HepG2 (cell line): ENCODE measurements around the gene OXSM. TPM values are rescaled to one million over a fixed set of nuclear protein-coding genes. Genes with fewer than 3 reads are reported as not detected.

ENCODE experiments used
- ATAC-seq: fragments of 200-7000 bp; cut with Tn5 transposase; 3 replicates; pipeline ENCODE4 v1.9.1; 2020; ENCODE audit warnings: mild to moderate bottlenecking, moderate library complexity
- BruUV-seq: library from RNA; stranded (reverse); fragments of 400-500 nt; replicated peaks from 2 replicates; lab custom pipeline; 2021; lab: Mats Ljungman, UMichigan
- CTCF ChIA-PET: fragments of 300-600 bp; formaldehyde crosslinking; extraction: SDS; loops from one replicate; lab custom pipeline; 2021; ENCODE audit warnings: low total read pairs, inconsistent platforms, low intra/inter-chr PET ratio; lab: Yijun Ruan, JAX
- POLR2A ChIA-PET: fragments of 350-600 bp; sonication (Branson Sonifier 250); formaldehyde crosslinking; loops from one replicate; lab custom pipeline; 2020; ENCODE audit warnings: antibody characterized with exemption, inconsistent platforms; lab: Yijun Ruan, JAX
- DNase-seq: peaks from one replicate; pipeline ENCODE4 v3.0.0-alpha.2; 2015; ENCODE audit warnings: low spot score
- FAIRE-seq: peaks from 3 replicates; lab custom pipeline; 2011; peaks lifted over from hg19 to GRCh38; lab: Jason Lieb, UNC
- H2AFZ ChIP-seq: one replicate; pipeline ENCODE4 v1.6.1; 2011; ENCODE audit warnings: low read length, inconsistent platforms
- H3K27ac ChIP-seq: fragments of 300-600 bp; 3 replicates; pipeline ENCODE4 v1.8.0; 2011; ENCODE audit warnings: mixed run types, mild to moderate bottlenecking, mixed read lengths, low read length, inconsistent platforms; ENCODE audit not compliant: insufficient read depth; ENCODE audit errors: extremely low read length
- H3K27me3 ChIP-seq, 2 experiments: fragments of 200-600 bp in 1 of 2; 2 replicates in 1 of 2; 3 replicates in 1 of 2; pipeline versions ENCODE4 v1.6.0 to v1.8.0; 2011; ENCODE audit warnings: low read length in 2 of 2, mild to moderate bottlenecking in 2 of 2, moderate library complexity in 2 of 2, inconsistent platforms in 1 of 2; ENCODE audit not compliant: insufficient read depth in 2 of 2, control insufficient read depth in 1 of 2
- H3K36me3 ChIP-seq, 2 experiments: fragments of 200-600 bp in 1 of 2; replicated peaks in 1 of 2; 2 replicates in 1 of 2; 3 replicates in 1 of 2; pipeline versions ENCODE4 v1.5.1 to v1.8.0; 2011; ENCODE audit warnings: low read length in 2 of 2, inconsistent platforms in 1 of 2; ENCODE audit not compliant: insufficient read depth in 2 of 2, control insufficient read depth in 1 of 2
- H3K4me1 ChIP-seq: 2 replicates; pipeline ENCODE4 v1.5.1; 2012; ENCODE audit warnings: low read length, inconsistent platforms; ENCODE audit not compliant: insufficient read depth
- H3K4me2 ChIP-seq: 2 replicates; pipeline ENCODE4 v1.6.0; 2011; ENCODE audit warnings: low read depth, low read length, inconsistent platforms
- H3K4me3 ChIP-seq, 3 experiments: fragments of 200-600 bp in 1 of 3; sonication (generic), shearing (Covaris generic) in 1 of 3; replicated peaks in 1 of 3; 2 replicates each; pipeline ENCODE4 v1.5.1; 2011 to 2016; ENCODE audit warnings: low read length in 3 of 3, inconsistent platforms in 2 of 3, low read depth in 2 of 3, mild to moderate bottlenecking in 2 of 3, control low read depth in 1 of 3, mixed read lengths in 1 of 3; ENCODE audit not compliant: insufficient read depth in 1 of 3
- H3K79me2 ChIP-seq: one replicate; pipeline ENCODE4 v1.6.1; 2011; ENCODE audit warnings: low read length, inconsistent platforms; ENCODE audit not compliant: insufficient read depth
- H3K9ac ChIP-seq: 2 replicates; pipeline ENCODE4 v1.6.0; 2011; ENCODE audit warnings: mild to moderate bottlenecking, low read depth, low read length, inconsistent platforms; ENCODE audit not compliant: insufficient read depth
- H3K9me3 ChIP-seq: 2 replicates; pipeline ENCODE4 v1.5.1; 2012; ENCODE audit warnings: mild to moderate bottlenecking, low read length
- H4K20me1 ChIP-seq: 2 replicates; pipeline ENCODE4 v1.6.0; 2011; ENCODE audit warnings: inconsistent platforms, mild to moderate bottlenecking, low read length, moderate library complexity; ENCODE audit not compliant: insufficient read depth
- FOSL2 ChIP-seq: sonication (generic); formaldehyde crosslinking; IDR thresholded peaks from 2 replicates; pipeline ENCODE4 v1.4.0; 2020; ENCODE audit warnings: missing genetic modification reagents
- HCFC1 ChIP-seq: fragments of 150-350 bp; IDR thresholded peaks from 2 replicates; pipeline ENCODE4 v1.6.1; 2014; ENCODE audit warnings: low read depth, low read length
- HDAC6 ChIP-seq: fragments of 200-600 bp; sonication (generic); IDR thresholded peaks from 2 replicates; pipeline ENCODE4 v1.7.0; 2017; ENCODE audit warnings: mild to moderate bottlenecking, antibody characterized with exemption, low read length, low read depth
- NFKBIZ ChIP-seq: IDR thresholded peaks from 2 replicates; pipeline ENCODE4 v1.6.1; 2018; ENCODE audit warnings: missing genetic modification reagents, missing compliant biosample characterization
- PRMT3 ChIP-seq: sonication (generic); formaldehyde crosslinking; IDR thresholded peaks from 2 replicates; pipeline ENCODE4 v1.8.1; 2022; ENCODE audit warnings: low read depth, mild to moderate bottlenecking, moderate library complexity, missing genetic modification reagents, borderline replicate concordance
- RBM22 ChIP-seq: fragments of 200-400 bp; formaldehyde crosslinking; optimal IDR thresholded peaks from 2 replicates; pipeline ENCODE3; 2017; ENCODE audit warnings: mild to moderate bottlenecking, low read length, moderate library complexity
- SIX4 ChIP-seq: sonication (generic); formaldehyde crosslinking; IDR thresholded peaks from 2 replicates; pipeline ENCODE4 v1.4.0; 2020; ENCODE audit warnings: missing genetic modification reagents
- SNAPC2 ChIP-seq: sonication (generic); formaldehyde crosslinking; IDR thresholded peaks from 2 replicates; pipeline ENCODE4 v1.8.1; 2022; ENCODE audit warnings: mild to moderate bottlenecking, missing genetic modification reagents
- ZBTB7B ChIP-seq: sonication (generic); formaldehyde crosslinking; IDR thresholded peaks from 2 replicates; pipeline ENCODE4 v1.4.0; 2020; ENCODE audit warnings: missing genetic modification reagents
- ZNF30 ChIP-seq: sonication (generic); formaldehyde crosslinking; IDR thresholded peaks from 2 replicates; pipeline ENCODE4 v1.5.0; 2020; ENCODE audit warnings: mild to moderate bottlenecking, missing genetic modification reagents
- ZNF501 ChIP-seq: sonication (generic); formaldehyde crosslinking; IDR thresholded peaks from 2 replicates; pipeline ENCODE4 v1.5.1; 2020; ENCODE audit warnings: mild to moderate bottlenecking, moderate library complexity, missing genetic modification reagents
- ZNF558 ChIP-seq: sonication (generic); formaldehyde crosslinking; IDR thresholded peaks from 2 replicates; pipeline ENCODE4 v1.9.0; 2022; ENCODE audit warnings: mild to moderate bottlenecking, missing genetic modification reagents, borderline replicate concordance
- ZNF777 ChIP-seq: sonication (generic); formaldehyde crosslinking; IDR thresholded peaks from 2 replicates; pipeline ENCODE4 v1.4.0; 2020; ENCODE audit warnings: missing genetic modification reagents
- WGBS: methylation state at CpG from one replicate; pipeline ENCODE4 v1.1.6; 2017; ENCODE audit warnings: low lambda C conversion rate; 5-methylcytosine and 5-hydroxymethylcytosine counted together
- in situ Hi-C: cut with HindIII; loops from 2 replicates; pipeline ENCODE4 v1.10.0; 2017; ENCODE audit warnings: low pct_unique_long_range_greater_than_20kb; ENCODE audit not compliant: extremely low pct_ligation_motif_present
- intact Hi-C: fragments of 100-400 bp; cut with micrococcal nuclease; formaldehyde crosslinking; loops from one replicate; pipeline ENCODE4 v1.10.0; 2022; ENCODE audit not compliant: unreplicated experiment
- polyA plus RNA-seq, 8 experiments: library from polyadenylated mRNA; depleted of rRNA in 3 of 8; stranded (reverse) in 7 of 8; unstranded in 1 of 8; fragments of >200 nt; fragmentation: Illumina TruSeq in 4 of 8; extraction: Trizol in 4 of 8; gene quantifications; 2 replicates each; pipeline versions ENCODE4 v1.2.1 to v1.2.3, GENCODE V29; 2011 to 2016; ENCODE audit warnings: low read depth in 4 of 8, missing spikeins in 1 of 8, mixed read lengths in 1 of 8; ENCODE audit not compliant: insufficient read depth in 1 of 8
- total RNA-seq, 5 experiments: library from RNA; depleted of rRNA; stranded (reverse); fragments of >200 nt; fragmentation: Illumina TruSeq; extraction: Trizol; gene quantifications; 2 replicates each; pipeline ENCODE4 v1.2.3, GENCODE V29; 2016; ENCODE audit warnings: low read depth in 1 of 5
- TF ChIP-seq, protein P1 (sequence below), 2 experiments: sonication (generic) in 1 of 2; formaldehyde crosslinking in 1 of 2; IDR thresholded peaks; 2 replicates each; pipeline versions ENCODE4 v1.4.0 to v1.6.1; 2016 to 2020; ENCODE audit warnings: borderline replicate concordance in 1 of 2, low read depth in 1 of 2, mild to moderate bottlenecking in 1 of 2, missing genetic modification reagents in 1 of 2
- TF ChIP-seq, protein P2 (sequence below): sonication (generic); formaldehyde crosslinking; conservative IDR thresholded peaks from 2 replicates; pipeline ENCODE4 v1.8.1; 2023; ENCODE audit warnings: missing genetic modification reagents

The OXSM gene
- total and polyA plus RNA-seq, 2 of the 13 experiments (the other 11 are each of a cell fraction or from before 2014, with no cell fraction given) = 18.2 to 34.4 TPM

DNA sequence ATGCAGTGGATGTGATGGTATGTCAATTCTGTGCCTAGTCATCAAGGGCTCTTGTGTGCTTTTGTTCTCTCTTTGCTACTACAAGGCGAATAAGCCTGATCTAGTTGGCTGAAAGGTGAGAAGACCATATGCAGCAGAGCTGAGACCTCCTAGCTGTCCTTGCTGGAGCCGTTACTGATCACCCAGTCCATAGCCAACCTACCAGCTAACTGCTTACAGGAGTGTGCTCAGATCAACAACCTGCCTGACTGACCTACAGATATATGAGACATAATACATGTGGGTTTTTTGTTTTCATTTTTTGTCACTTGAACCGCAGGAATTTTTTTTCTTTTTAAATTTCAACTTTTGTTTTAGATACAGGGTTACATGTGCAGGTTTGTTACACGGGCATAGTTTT lies 22.8 kb downstream of the OXSM start:
- FAIRE-seq (no peak), ATAC-seq (no peak; the same call in 2 of the 3 replicates)
- Histone ChIP-seq H3K27me3 (no peaks in the 10 kb centered on the region), H2AFZ (no peak overlapping the region), H3K9ac (no peak overlapping the region), H3K27ac (no peak overlapping the region), H3K4me1 (no peaks in the 10 kb centered on the region), H3K36me3 (no peaks in the 10 kb centered on the region), H3K9me3 (no peaks in the 10 kb centered on the region), H4K20me1 (no peaks in the 10 kb centered on the region), H3K79me2 (no peaks in the 10 kb centered on the region)
- intact Hi-C loops = no loop called here
- no TSS peak for BruUV-seq
- in situ Hi-C loops = no loop called here
- CTCF ChIA-PET = no interaction called here
- WGBS = 43% methylated on average over 4 of the region's 4 CpGs
- TF ChIP-seq NFKBIZ (CRISPR knock-in tag) = no peak
- no peak for TF ChIP-seq ZNF30
- TF ChIP-seq, all 625 proteins: peak for 0
- H3K4me2 ChIP-seq = no peak overlapping the region
- DNase-seq = no peak
- no peak overlapping the region for H3K4me3 ChIP-seq
- POLR2A ChIA-PET = no interaction called here

DNA sequence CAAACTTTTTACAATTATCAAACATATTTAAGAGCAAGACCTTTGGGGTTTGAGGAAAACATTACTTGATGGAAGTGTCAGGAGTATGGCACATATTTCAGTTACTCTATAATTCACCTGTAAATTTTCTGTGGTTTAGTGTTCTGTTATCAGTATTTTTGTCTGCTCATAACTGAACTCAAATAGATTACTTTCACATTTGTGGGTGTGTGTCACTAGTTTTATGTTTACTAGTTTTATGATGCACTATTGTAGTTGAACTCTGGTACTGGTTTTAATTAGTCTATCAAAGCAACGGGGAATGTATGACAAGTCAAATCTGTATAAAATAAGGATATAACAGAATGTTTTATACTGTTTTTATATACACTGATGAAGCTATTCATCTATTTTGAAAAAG lies 27.2 kb downstream of the OXSM start:
- intact Hi-C loops = no loop called here
- 0% methylated on average over 1 of the region's 1 CpG for WGBS
- FAIRE-seq = no peak
- Histone ChIP-seq H4K20me1 (no peaks in the 10 kb centered on the region), H3K9ac (no peak overlapping the region), H3K4me2 (no peak overlapping the region), H3K27me3 (no peaks in the 10 kb centered on the region), H3K4me3 (no peak overlapping the region), H3K36me3 (no peaks in the 10 kb centered on the region), H3K27ac (no peak overlapping the region), H3K9me3 (no peaks in the 10 kb centered on the region), H3K79me2 (no peaks in the 10 kb centered on the region), H2AFZ (no peak overlapping the region), H3K4me1 (no peaks in the 10 kb centered on the region)
- no TSS peak for BruUV-seq
- ChIA-PET POLR2A (no interaction called here), CTCF (no interaction called here)
- DNase-seq = no peak
- in situ Hi-C loops = no loop called here
- no peak for ATAC-seq
- TF ChIP-seq ZNF777 (CRISPR knock-in tag) = no peak
- TF ChIP-seq, protein P1, sequence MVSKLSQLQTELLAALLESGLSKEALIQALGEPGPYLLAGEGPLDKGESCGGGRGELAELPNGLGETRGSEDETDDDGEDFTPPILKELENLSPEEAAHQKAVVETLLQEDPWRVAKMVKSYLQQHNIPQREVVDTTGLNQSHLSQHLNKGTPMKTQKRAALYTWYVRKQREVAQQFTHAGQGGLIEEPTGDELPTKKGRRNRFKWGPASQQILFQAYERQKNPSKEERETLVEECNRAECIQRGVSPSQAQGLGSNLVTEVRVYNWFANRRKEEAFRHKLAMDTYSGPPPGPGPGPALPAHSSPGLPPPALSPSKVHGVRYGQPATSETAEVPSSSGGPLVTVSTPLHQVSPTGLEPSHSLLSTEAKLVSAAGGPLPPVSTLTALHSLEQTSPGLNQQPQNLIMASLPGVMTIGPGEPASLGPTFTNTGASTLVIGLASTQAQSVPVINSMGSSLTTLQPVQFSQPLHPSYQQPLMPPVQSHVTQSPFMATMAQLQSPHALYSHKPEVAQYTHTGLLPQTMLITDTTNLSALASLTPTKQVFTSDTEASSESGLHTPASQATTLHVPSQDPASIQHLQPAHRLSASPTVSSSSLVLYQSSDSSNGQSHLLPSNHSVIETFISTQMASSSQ (IDR thresholded peaks at IDR 0.05; ENCODE audit: low read depth) = no peak
- TF ChIP-seq, protein P1 (CRISPR knock-in tag; IDR thresholded peaks at IDR 0.05; ENCODE audit: borderline replicate concordance) = no peak
- no peak for TF ChIP-seq PRMT3
- no peak for TF ChIP-seq SNAPC2 (CRISPR knock-in tag)
- TF ChIP-seq RBM22 = no peak
- TF ChIP-seq SIX4 (CRISPR knock-in tag) = no peak
- TF ChIP-seq HCFC1 = no peak
- no peak for TF ChIP-seq ZBTB7B
- TF ChIP-seq FOSL2 (CRISPR knock-in tag) = no peak
- TF ChIP-seq, protein P2, sequence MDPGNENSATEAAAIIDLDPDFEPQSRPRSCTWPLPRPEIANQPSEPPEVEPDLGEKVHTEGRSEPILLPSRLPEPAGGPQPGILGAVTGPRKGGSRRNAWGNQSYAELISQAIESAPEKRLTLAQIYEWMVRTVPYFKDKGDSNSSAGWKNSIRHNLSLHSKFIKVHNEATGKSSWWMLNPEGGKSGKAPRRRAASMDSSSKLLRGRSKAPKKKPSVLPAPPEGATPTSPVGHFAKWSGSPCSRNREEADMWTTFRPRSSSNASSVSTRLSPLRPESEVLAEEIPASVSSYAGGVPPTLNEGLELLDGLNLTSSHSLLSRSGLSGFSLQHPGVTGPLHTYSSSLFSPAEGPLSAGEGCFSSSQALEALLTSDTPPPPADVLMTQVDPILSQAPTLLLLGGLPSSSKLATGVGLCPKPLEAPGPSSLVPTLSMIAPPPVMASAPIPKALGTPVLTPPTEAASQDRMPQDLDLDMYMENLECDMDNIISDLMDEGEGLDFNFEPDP (CRISPR knock-in tag) = no peak
- TF ChIP-seq ZNF501 (CRISPR knock-in tag) = no peak
- no peak for TF ChIP-seq HDAC6
- TF ChIP-seq ZNF558 (CRISPR knock-in tag) = no peak
